Chondrocyte (in vitro differentiated cells): ENCODE data around the gene STK4. TPM values are rescaled to one million over a fixed set of nuclear protein-coding genes. Genes with fewer than 3 reads are reported as not detected.
"Not testable (repeated sequence)": the region's sequence is repeated elsewhere in the genome, so short reads cannot be mapped to it uniquely, and the experiment has no call there.

ENCODE experiments used
- DNase-seq: peaks from one replicate; pipeline ENCODE4 v3.0.0; 2021; ENCODE audit warnings: mixed read lengths, low spot score
- H3K27ac Mint-ChIP-seq: one replicate; pipeline ENCODE4 v1.8.0; 2021; ENCODE audit warnings: mild to moderate bottlenecking, moderate library complexity, mixed read lengths; ENCODE audit not compliant: unreplicated experiment
- H3K27me3 Mint-ChIP-seq: 2 replicates; pipeline ENCODE4 v1.8.0; 2021; ENCODE audit warnings: low read depth, mixed read lengths
- H3K36me3 Mint-ChIP-seq: 2 replicates; pipeline ENCODE4 v1.8.0; 2021; ENCODE audit warnings: low read depth, mixed read lengths
- H3K4me1 Mint-ChIP-seq: 2 replicates; pipeline ENCODE4 v1.8.0; 2021; ENCODE audit warnings: low read depth, mild to moderate bottlenecking, mixed read lengths
- H3K4me3 Mint-ChIP-seq: one replicate; pipeline ENCODE4 v1.8.0; 2021; ENCODE audit warnings: mild to moderate bottlenecking, moderate library complexity, mixed read lengths; ENCODE audit not compliant: unreplicated experiment
- H3K9me3 Mint-ChIP-seq: 2 replicates; pipeline ENCODE4 v1.8.0; 2021; ENCODE audit warnings: low read depth, mixed read lengths
- total RNA-seq: library from RNA; stranded (reverse); gene quantifications from 3 replicates; pipeline ENCODE4 v1.2.1, GENCODE V29; 2021
- TF ChIP-seq, protein P1 (sequence below): fragments of 200-600 bp; sonication (generic); IDR thresholded peaks from 2 replicates; pipeline ENCODE4 v1.5.0; 2021; ENCODE audit warnings: antibody characterized with exemption, mild to moderate bottlenecking, moderate library complexity

STK4 gene
- total RNA-seq, 1 donor from 2014 or later, result 23.4 TPM

DNA sequence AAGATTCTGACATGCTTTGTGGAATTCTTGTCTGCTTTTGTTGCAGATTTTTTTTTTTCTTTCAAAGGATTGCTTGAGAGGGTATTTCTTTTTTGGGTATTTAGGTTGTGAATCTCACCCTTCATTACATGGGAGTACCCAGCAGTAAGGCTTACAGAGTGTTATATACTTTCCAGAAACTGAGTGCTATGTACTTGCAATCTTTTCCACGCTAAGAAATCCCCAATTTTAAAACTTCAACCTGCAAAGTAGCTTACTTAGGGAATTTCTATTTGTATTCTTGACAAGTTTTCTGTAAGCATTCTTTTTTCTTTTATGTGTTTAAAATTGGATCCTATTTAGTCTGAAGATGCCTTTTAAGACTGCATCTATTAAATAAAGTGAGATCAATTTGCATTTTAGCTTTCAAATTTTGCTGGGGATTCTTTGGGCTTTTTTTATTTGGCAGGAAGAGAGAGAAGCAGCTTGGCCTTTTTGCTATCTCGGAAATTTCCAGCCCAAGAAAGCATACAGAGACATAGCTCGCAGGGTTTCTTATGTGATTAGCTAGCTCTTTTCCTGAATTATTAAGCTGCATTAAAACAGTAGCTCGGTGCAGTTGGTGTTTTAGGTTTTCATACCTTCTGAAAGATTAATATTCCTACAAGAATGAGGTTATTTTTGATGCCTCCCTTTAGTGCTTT is 92.0 kb downstream of the STK4 start:
- TF ChIP-seq, protein P1, sequence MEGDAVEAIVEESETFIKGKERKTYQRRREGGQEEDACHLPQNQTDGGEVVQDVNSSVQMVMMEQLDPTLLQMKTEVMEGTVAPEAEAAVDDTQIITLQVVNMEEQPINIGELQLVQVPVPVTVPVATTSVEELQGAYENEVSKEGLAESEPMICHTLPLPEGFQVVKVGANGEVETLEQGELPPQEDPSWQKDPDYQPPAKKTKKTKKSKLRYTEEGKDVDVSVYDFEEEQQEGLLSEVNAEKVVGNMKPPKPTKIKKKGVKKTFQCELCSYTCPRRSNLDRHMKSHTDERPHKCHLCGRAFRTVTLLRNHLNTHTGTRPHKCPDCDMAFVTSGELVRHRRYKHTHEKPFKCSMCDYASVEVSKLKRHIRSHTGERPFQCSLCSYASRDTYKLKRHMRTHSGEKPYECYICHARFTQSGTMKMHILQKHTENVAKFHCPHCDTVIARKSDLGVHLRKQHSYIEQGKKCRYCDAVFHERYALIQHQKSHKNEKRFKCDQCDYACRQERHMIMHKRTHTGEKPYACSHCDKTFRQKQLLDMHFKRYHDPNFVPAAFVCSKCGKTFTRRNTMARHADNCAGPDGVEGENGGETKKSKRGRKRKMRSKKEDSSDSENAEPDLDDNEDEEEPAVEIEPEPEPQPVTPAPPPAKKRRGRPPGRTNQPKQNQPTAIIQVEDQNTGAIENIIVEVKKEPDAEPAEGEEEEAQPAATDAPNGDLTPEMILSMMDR, result no peak
- H3K27ac Mint-ChIP-seq, result no peak overlapping the region
- no peaks in the 10 kb centered on the region for H3K9me3 Mint-ChIP-seq
- no peaks in the 10 kb centered on the region for H3K27me3 Mint-ChIP-seq
- DNase-seq, result no peak
- H3K4me1 Mint-ChIP-seq, result peaks cover 45% of the 10 kb centered on the region
- no peak overlapping the region for H3K4me3 Mint-ChIP-seq
- H3K36me3 Mint-ChIP-seq, result peaks cover under 1% of the 10 kb centered on the region

DNA sequence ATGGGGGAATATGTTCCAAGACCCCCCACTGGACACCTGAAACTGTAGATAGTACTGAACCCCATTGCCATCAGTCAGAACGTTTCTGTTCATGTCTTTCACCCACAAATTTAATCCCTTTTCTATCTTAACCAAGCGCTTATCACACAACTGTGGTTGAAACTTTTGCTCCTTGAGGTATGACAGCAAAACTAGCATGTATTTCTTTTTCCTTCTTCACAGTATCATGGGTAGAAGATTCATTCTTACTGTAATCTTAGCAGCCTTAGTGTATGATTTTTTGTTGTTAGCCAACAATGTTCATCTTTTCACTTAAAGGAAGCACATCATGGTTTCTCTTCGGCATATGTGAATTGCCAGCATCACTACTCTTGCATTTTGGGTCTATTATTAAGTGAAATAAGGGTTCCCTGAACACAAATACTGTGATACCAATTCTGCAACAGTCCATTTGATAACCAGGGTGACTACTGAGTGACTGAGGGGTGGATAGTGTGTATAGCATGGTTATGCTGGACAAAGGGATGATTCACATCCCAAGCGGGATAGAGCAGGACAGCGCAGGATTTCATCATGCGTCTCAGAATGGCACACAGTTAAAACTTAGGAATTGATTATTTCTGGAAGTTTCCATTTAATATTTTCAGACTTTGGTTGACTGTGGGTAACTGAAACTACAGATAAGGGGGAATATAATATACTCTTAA is 92.9 kb downstream of the STK4 start:
- H3K27me3 Mint-ChIP-seq, result no peaks in the 10 kb centered on the region
- H3K4me1 Mint-ChIP-seq, result peaks cover 36% of the 10 kb centered on the region
- no peak overlapping the region for H3K4me3 Mint-ChIP-seq
- peaks cover 3% of the 10 kb centered on the region for H3K36me3 Mint-ChIP-seq
- TF ChIP-seq, protein P1, result no peak
- DNase-seq, result no peak
- no peaks in the 10 kb centered on the region for H3K9me3 Mint-ChIP-seq
- peak overlapping the region; percentile 12 for H3K27ac Mint-ChIP-seq

DNA sequence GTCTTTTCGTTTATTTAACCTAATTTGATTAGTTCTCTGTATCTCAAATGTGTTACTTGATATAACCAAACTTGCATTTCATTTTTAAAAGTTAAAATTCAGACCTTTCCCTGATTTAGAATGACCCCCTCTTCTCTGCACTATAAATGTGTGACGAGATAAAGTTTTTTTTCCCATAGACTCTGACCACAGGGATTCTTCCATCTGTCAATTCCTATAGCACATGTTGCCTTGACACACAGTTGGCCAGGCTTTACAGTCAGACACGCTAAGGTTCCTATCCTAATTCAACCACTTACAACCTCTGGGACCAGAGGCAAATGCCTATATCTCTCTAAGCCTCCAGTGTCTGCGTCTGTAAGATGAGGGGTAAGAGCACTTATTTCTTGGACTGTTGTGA is 94.0 kb downstream of the STK4 start:
- peak overlapping the region; percentile 15 for H3K27ac Mint-ChIP-seq
- TF ChIP-seq, protein P1, result no peak
- H3K36me3 Mint-ChIP-seq, result peaks cover 3% of the 10 kb centered on the region
- no peaks in the 10 kb centered on the region for H3K9me3 Mint-ChIP-seq
- no peak overlapping the region for H3K4me3 Mint-ChIP-seq
- H3K4me1 Mint-ChIP-seq, result peaks cover 27% of the 10 kb centered on the region
- no peaks in the 10 kb centered on the region for H3K27me3 Mint-ChIP-seq
- DNase-seq, result no peak

DNA sequence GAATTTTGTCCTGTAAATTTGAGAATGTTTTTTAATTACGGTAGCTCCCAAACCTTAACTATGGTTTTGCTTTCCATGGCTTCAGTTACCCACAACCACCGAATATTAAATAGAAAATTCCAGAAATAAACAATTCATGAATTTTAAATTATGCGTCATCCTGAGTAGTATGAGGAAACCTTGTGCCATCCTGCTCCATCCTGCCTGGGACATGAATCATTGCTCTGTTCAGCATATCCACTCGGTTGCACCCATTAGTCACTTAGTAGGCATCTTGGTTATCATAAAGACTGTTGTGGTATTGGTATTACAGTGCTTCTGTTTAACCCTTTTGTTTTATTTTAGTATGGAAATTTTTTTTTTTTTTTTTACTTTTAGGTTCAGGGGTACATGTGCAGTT is 94.9 kb downstream of the STK4 start:
- TF ChIP-seq, protein P1, result no peak
- no peak for DNase-seq
- Mint-ChIP-seq H3K4me1 (peaks cover 18% of the 10 kb centered on the region), H3K4me3 (no peak overlapping the region), H3K9me3 (no peaks in the 10 kb centered on the region), H3K27ac (peak overlapping the region; percentile 54), H3K36me3 (peaks cover 3% of the 10 kb centered on the region), H3K27me3 (no peaks in the 10 kb centered on the region)

DNA sequence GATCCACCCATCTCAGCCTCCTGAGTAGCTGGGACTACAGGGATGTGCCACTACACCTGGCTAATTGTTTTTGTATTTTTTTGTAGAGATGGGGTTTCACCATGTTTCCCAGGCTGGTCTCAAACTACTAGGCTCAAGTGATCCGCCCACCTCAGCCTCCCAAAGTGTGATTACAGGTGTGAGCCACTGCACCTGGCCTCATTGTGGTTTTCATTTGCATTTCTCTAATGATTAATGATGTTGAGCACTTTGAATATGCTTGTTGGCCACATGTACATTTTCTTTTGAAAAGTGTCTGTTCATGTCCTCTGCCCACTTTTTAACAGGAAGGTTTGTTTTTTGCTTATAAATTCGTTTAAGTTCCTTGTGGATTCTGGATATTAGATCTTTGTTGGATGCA is 96.8 kb downstream of the STK4 start:
- H3K36me3 Mint-ChIP-seq, H3K27me3 Mint-ChIP-seq, H3K9me3 Mint-ChIP-seq, H3K27ac Mint-ChIP-seq, DNase-seq, H3K4me3 Mint-ChIP-seq: not testable (repeated sequence)
- peaks cover 20% of the 10 kb centered on the region for H3K4me1 Mint-ChIP-seq
